ENCODE measurements around the gene MACROD2.

DNA sequence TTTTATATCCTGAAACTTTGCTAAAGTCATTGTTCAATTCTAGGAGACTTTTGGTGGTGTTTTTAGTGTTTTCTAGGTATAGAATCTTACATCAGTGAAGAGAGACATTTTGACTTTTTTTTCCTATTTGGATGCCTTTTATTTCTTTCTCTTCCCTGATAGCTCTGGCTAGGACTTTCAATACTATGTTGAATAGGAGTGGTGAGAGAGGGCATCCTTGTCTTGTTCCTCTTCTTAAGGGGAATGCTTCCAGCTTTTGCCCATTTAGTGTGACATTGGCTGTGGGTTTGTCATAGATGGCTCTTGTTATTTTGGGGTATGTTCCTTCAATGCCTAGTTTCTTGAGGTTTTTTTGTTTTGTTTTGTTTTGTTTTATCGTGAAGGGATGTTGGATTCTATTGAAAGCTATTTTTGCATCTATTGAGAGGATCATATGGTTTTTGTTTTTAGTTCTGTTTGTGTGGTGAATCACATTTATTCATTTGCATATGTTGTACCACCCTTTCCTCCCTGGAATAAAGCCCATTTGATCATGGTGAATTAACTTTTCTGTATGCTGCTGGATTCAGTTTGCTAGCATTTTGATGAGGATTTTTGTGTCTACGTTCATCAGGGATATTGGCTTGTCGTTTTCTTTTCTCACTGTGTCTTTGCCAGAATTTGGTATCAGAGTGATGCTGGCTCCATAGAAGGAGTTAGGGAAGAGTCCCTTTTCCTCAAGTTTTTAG is 882.1 kb downstream of the MACROD2 start:
- no peak for TF ChIP-seq CTCF (IDR thresholded peaks at IDR 0.05)
- no peak for TF ChIP-seq POLR2A (IDR thresholded peaks at IDR 0.05)
- no peak for TF ChIP-seq EP300 (IDR thresholded peaks at IDR 0.05)

All from ovary (tissue), 3 donors.